Motor neuron (in vitro differentiated cells): ENCODE data around the gene TALDO1. TPM values are rescaled to one million over a fixed set of nuclear protein-coding genes. Genes with fewer than 3 reads are reported as not detected.

Experiments used
- ATAC-seq, 8 experiments: fragments of 200-7000 bp; cut with Tn5 transposase; replicated peaks in 6 of 8; 2 replicates each; pipeline ENCODE4 v1.8.0; 2021; ENCODE audit warnings: mild to moderate bottlenecking in 8 of 8, moderate library complexity in 8 of 8
- H3K27ac ChIP-seq, 2 donors: fragments of 250-450 bp; sonication (Bioruptor Pico); 2 replicates each; pipeline ENCODE4 v1.9.0; 2021; ENCODE audit warnings: antibody characterized with exemption in 2 of 2, mild to moderate bottlenecking in 2 of 2, moderate library complexity in 1 of 2
- H3K4me1 ChIP-seq, 2 donors: fragments of 250-450 bp; sonication (Bioruptor Pico); replicated peaks in 1 of 2; 2 replicates each; pipeline ENCODE4 v1.6.1; 2021; ENCODE audit warnings: antibody characterized with exemption in 2 of 2, mild to moderate bottlenecking in 2 of 2, moderate library complexity in 1 of 2
- H3K4me3 ChIP-seq, 5 donors: fragments of 250-450 bp; sonication (Bioruptor Pico); 2 replicates each; pipeline ENCODE4 v1.9.0; 2021; ENCODE audit warnings: antibody characterized with exemption in 5 of 5, mild to moderate bottlenecking in 5 of 5, moderate library complexity in 4 of 5
- WGBS, 10 experiments: fragments of 450-650 bp; shearing (Covaris generic); methylation state at CpG; one replicate each; pipeline ENCODE4 v1.0.0; 2022; 5-methylcytosine and 5-hydroxymethylcytosine counted together
- in situ Hi-C, 9 experiments: fragments of 400-800 bp; cut with MboI; loops; one replicate each; pipeline ENCODE4 v1.15.0; 2021; ENCODE audit warnings: low sequenced_read_pairs in 9 of 9, low pct_unique_long_range_greater_than_20kb in 2 of 9; ENCODE audit not compliant: unreplicated experiment in 9 of 9
- total RNA-seq, 8 experiments: library from RNA; unstranded; fragments of 300-600 nt; gene quantifications; 2 replicates each; pipeline versions ENCODE4 v1.2.3 to v1.2.4, GENCODE V29; 2022

Gene TALDO1
- total RNA-seq, 8 experiments from 2014 or later: 62.3 to 304 (median 94.6) TPM

DNA sequence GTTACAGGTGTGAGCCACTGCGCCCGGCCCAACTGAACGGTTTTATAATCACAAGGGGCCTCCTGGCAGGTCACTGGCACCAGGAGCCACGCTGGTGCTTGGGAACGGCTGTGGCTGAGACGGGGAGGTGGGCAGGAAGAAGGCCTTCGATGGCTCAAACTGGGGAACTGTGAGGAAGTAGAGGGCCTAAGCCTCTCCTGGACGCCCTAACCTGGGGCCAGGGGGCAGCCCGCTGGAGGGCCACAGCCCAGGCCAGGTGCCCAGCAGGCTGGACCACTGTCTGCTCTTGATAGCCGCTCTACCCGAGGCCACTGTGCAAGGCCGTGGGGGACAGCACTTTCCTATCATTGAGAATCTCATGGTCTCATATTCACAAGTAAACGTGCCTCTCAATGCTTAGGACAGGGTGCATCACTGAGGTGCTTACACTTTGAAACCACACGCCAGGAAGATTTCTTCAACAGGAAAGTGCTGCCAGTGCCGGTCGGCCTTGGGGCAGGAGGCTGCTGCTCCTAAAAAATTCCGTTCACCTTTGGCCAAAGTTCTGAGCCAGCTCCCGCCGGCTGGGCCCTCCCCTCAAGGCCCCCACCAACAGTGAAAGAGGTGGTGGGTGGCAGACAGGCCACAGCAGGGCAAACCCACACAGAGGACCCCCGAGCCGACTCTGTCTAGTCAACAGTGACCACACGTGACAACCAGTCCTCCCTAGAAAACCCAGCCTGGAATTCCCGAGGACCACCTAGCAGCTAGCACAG lies 22.8 kb downstream of the TALDO1 start:
- in situ Hi-C loops: loop anchor here in 1 of 9 experiments (25.0 kb wide), 1 partner anchor 208 kb away; the partner anchor contains the start of genes LMNTD2 and RASSF7
- WGBS, 10 experiments: 80 to 100% (median 97%) methylated on average over 1 to 6 of the region's 23 CpGs; no CpG with 5 or more reads in 2 of the 10 experiments
- ATAC-seq: no peak
- Histone ChIP-seq H3K4me3 (no peak overlapping the region), H3K27ac (no peak overlapping the region), H3K4me1 (no peaks in the 10 kb centered on the region)

- no peak overlapping the region for H3K27ac ChIP-seq
- in situ Hi-C loops: loop anchor here in 1 of 9 experiments (25.0 kb wide), 1 partner anchor 209 kb away; the partner anchor contains the start of genes LMNTD2 and RASSF7
Observed at GRCh38 chr11:770642-771616, 23.7 kb downstream of the TALDO1 start.

GRCh38 chr11:771617-772204 lies 24.4 kb downstream of the TALDO1 start:
- peaks cover 11 to 12% of the 10 kb centered on the region in 2 donors for H3K4me1 ChIP-seq
- no peak overlapping the region for H3K27ac ChIP-seq
- WGBS, 10 experiments: 60 to 80% methylated on average over 1 of the region's 15 CpGs; no CpG with 5 or more reads in 8 of the 10 experiments
- ATAC-seq: peak in 2 of 8 experiments; percentile 3 to 6
- in situ Hi-C loops: loop anchor here in 1 of 9 experiments (25.0 kb wide), 1 partner anchor 209 kb away; the partner anchor contains the start of genes LMNTD2 and RASSF7
- no peak overlapping the region for H3K4me3 ChIP-seq

More at GRCh38 chr11:770642-771616, 23.7 kb downstream of the TALDO1 start:
- ATAC-seq: peak in 2 of 8 experiments; percentile 4 to 16
- Histone ChIP-seq H3K4me3 (no peak overlapping the region), H3K4me1 (peaks cover 7 to 8% of the 10 kb centered on the region in 2 donors)
- 80 to 100% (median 90%) methylated on average over 2 to 4 of the region's 32 CpGs; no CpG with 5 or more reads in 5 of the 10 experiments for WGBS, 10 experiments

DNA sequence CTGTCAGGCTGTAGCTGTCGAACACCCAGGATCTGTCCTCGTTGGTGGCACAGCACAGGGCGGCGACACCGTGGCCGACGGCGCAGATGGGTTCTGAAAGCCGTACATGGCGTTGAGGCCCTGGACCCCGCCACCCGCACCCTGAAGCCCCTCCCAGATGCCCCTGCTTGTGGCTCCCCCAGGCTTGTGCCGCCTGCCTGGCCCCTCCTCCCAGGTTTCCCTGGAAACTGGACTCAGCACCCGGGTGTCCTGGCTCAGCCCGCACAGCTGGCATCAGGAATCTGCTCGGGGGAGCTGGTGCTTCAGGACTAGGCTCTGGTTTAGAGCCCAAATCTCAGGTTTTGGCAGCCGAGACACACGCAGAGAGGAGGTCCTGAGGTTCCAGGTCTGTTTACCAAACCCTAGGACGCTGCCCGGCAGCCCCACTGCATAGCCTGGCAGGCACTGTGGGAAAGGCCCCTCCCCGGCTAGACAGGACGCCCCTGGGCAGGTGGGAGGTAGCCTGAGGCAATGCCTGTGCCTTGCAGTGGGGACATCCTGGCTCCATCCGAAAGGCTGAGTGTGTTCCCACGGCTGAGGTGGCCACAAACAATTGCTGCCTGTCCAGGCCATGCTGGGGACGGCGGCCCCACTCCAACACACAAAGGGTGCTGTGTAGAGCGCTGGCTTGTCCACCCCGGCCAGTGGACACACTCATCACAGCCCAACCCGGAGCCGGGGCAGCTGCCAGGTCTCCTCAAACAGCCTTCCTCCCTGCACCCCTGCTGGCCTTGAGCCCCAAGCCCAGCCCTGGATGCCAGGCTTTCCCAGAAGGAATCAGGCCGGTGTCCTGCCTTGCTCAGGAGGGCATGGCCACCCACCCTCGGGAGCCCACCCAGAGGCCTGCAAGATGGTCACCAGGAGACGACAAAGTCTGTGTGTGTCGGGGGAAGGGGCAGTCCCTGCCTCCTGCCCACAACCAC lies 25.4 kb downstream of the TALDO1 start:
- Histone ChIP-seq H3K4me3 (no peak overlapping the region), H3K27ac (no peak overlapping the region), H3K4me1 (peaks cover 11 to 12% of the 10 kb centered on the region in 2 donors)
- WGBS, 10 experiments: 100% methylated on average over 1 of the region's 34 CpGs; no CpG with 5 or more reads in 8 of the 10 experiments
- ATAC-seq: peak in 1 of 8 experiments; percentile 2
- in situ Hi-C loops: loop anchor here in 1 of 9 experiments (25.0 kb wide), 1 partner anchor 210 kb away; the partner anchor contains the start of genes LMNTD2 and RASSF7

- no peak for ATAC-seq
- 89 to 100% (median 100%) methylated on average over 1 to 4 of the region's 5 CpGs; no CpG with 5 or more reads in 7 of the 10 experiments for WGBS, 10 experiments
- peaks cover 15 to 16% of the 10 kb centered on the region in 2 donors for H3K4me1 ChIP-seq
- no peak overlapping the region for H3K27ac ChIP-seq
- in situ Hi-C loops: loop anchor here in 1 of 9 experiments (25.0 kb wide), 1 partner anchor 211 kb away; the partner anchor contains the start of genes LMNTD2 and RASSF7
- H3K4me3 ChIP-seq: no peak overlapping the region
Observed at GRCh38 chr11:773425-773824, 26.2 kb downstream of the TALDO1 start.

GRCh38 chr11:773830-774229 lies 26.6 kb downstream of the TALDO1 start:
- peaks cover 16 to 17% of the 10 kb centered on the region in 2 donors for H3K4me1 ChIP-seq
- in situ Hi-C loops: loop anchor here in 1 of 9 experiments (25.0 kb wide), 1 partner anchor 212 kb away; the partner anchor contains the start of genes LMNTD2 and RASSF7
- H3K4me3 ChIP-seq: no peak overlapping the region
- WGBS, 10 experiments: 86 to 100% (median 100%) methylated on average over 1 to 4 of the region's 9 CpGs; no CpG with 5 or more reads in 7 of the 10 experiments
- no peak for ATAC-seq
- H3K27ac ChIP-seq: no peak overlapping the region

GRCh38 chr11:774873-775592 lies 27.8 kb downstream of the TALDO1 start:
- ATAC-seq: peak in 1 of 8 experiments; percentile 2
- in situ Hi-C loops: loop anchor here in 1 of 9 experiments (25.0 kb wide), 1 partner anchor 213 kb away; the partner anchor contains the start of genes LMNTD2 and RASSF7
- Histone ChIP-seq H3K4me3 (no peak overlapping the region), H3K27ac (no peak overlapping the region), H3K4me1 (peaks cover 16 to 17% of the 10 kb centered on the region in 2 donors)
- 7 to 100% (median 90%) methylated on average over 1 to 8 of the region's 20 CpGs; no CpG with 5 or more reads in 5 of the 10 experiments for WGBS, 10 experiments

DNA sequence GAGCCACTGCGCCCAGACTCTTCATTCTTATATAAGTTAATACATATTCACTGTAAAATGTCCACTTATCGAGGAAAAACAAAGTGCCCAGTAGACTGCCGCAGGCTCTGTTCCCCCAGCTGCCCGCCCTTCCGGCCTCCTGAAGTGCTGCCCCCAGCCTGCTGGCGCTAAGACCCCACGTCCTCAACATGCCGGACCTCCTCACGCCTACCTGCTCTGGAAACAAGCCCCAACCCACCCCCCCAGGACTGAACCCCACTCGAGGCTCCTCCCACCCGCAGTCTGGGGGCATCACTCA lies 28.9 kb downstream of the TALDO1 start:
- peak in 1 of 8 experiments; percentile 1 for ATAC-seq
- H3K4me1 ChIP-seq: peaks cover 16 to 17% of the 10 kb centered on the region in 2 donors
- 18 to 43% (median 20%) methylated on average over 2 of the region's 11 CpGs; no CpG with 5 or more reads in 7 of the 10 experiments for WGBS, 10 experiments
- H3K4me3 ChIP-seq: peak overlapping the region; percentile 80 to 98 (median 97)
- in situ Hi-C loops: no loop called here
- H3K27ac ChIP-seq: no peak overlapping the region

GRCh38 chr11:776561-777287 lies 29.5 kb downstream of the TALDO1 start:
- peaks cover 16 to 17% of the 10 kb centered on the region in 2 donors for H3K4me1 ChIP-seq
- peak overlapping the region; percentile 89 for H3K27ac ChIP-seq
- H3K4me3 ChIP-seq: peak overlapping the region; percentile 80 to 98 (median 97)
- WGBS, 10 experiments: 0% methylated on average over 1 to 2 of the region's 65 CpGs; no CpG with 5 or more reads in 8 of the 10 experiments
- in situ Hi-C loops: no loop called here
- peak; percentile 44 to 61 (median 55) for ATAC-seq
